Stimulated activated naive CD4-positive, alpha-beta T cell (primary cell): Measurements from ENCODE around the gene GIMAP1.

Experiments used
- DNase-seq, 6 experiments: peaks; one replicate each; lab custom pipeline; 2025; lab: John Stamatoyannopoulos, UW

The GIMAP1 gene

GRCh38 chr7:150748376-150748775, 32.0 kb downstream of the GIMAP1 start:
- DNase-seq, result no peak

DNA sequence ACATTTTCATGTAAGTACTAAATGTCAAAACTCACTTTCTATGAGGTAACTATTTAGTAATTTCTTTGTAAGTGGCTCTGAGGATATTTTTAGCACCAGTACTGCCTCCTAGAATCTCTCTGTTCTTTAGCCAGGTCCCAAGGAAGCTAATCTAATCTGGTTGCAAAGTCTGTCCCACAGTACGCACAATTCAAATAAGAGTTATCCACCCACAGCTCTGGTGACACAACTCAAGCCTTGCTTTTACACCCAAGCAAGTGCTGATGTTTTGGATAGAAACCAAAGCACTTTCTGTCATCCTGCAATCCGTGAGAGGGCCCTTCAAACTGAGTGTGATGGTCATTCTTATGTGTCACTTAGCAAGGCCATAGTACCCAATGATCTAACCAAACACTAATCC, 35.3 kb downstream of the GIMAP1 start:
- no peak for DNase-seq

DNA sequence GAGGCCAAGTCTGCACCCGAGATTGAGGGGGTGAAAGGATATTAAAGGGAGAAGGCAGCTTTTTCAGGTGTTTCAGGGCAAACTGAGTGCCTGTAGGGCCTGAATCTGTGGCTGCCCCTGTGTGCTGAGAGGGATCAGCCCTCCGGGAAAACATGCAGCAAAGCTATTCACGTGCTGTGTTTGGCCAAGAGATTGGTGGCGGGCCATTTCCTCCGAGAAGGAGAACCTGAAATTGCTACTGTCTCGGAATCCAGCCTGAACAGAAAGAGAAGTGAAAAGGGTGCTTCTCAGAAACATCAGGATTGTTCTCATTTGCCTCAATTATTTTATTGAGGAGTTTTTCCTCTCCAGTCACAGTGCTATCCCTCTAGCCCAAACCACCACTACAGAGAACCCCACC, 36.8 kb downstream of the GIMAP1 start:
- peak in 1 of 6 experiments; percentile 6 for DNase-seq

DNA sequence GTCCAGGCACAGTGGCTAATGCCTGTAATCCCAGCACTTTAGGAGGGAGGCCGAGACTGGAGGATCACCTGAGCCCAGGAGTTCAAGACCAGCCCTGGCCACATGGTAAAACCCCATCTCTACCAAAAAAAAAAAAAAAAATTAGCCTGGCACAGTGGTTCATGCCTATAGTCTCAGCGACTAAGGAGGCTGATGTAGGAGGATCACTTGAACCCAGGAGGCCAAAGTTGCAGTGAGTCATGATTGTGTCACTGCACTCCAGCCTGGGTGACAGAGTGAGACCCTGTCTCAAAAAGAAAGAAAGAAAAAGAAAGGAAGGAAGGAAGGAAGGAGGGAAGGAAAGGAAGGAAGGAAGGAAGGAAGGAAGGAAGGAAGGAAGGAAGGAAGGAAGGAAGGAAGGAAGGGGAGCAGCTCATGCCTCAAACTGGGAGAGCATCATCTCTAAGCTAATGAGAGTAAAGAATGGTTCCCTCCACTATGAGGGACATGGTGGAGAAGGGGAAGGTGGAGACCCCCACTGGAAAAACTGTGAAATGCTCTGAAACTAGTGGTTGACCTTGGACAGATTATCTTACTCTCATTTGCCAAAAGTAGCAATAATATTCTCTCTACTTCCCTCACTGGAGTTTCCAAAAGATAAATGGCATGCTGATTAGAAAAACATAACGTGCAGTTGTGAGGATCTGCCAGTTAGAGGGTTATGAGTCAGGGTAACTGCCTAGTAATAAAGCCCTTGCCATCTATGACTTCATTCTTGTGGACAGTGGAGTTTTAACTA, 37.6 kb downstream of the GIMAP1 start:
- DNase-seq, result no peak

DNA sequence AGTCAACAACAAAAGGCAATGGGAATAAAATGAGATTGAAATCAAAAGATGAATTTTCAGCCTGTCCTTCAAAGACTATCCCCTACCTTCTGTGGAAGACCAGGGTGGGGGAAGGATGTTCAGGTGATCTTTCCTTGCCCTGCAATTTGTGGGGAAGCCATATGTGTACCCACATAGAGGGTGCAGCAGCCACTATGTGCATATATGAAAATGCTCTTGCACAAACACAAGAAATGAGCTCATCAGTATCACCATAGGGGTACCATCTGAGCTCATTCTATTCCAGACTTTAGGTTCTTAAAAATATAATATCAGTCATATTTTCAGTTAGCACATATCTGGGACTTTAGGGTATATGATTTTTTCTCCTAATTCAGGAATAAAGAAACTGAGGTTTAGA, 38.5 kb downstream of the GIMAP1 start:
- DNase-seq, result peak in 1 of 6 experiments; percentile 55

GRCh38 chr7:150755473-150756099, 39.2 kb downstream of the GIMAP1 start:
- DNase-seq, result peak; percentile 46 to 82 (median 72)

DNA sequence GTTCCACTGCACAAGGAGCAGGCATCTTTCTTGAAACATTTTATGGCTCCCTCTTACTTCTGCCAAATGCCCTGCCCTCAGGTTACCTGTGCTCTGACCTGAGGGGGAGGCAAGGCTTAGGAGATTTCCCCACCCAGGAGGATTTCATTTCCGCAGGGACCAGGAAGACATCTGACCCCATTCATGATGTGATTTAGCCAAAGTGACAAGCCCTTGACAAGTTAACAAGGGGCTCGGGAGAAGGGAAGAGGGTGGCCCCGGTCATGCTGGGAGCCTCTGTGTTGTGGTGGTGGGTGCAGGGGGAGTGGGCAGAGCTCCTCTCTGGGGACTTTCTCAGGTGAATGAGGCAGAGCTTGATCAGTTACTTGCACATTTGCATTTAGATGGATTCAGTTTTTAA, 39.8 kb downstream of the GIMAP1 start:
- peak in 2 of 6 experiments; percentile 50 for DNase-seq

- DNase-seq, result peak in 3 of 6 experiments; percentile 62 to 75 (median 70)
Measured at GRCh38 chr7:150756858-150757257, 40.4 kb downstream of the GIMAP1 start.

GRCh38 chr7:150759479-150759878, 43.1 kb downstream of the GIMAP1 start:
- no peak for DNase-seq

GRCh38 chr7:150766334-150766709, 49.9 kb downstream of the GIMAP1 start:
- DNase-seq, result no peak

DNA sequence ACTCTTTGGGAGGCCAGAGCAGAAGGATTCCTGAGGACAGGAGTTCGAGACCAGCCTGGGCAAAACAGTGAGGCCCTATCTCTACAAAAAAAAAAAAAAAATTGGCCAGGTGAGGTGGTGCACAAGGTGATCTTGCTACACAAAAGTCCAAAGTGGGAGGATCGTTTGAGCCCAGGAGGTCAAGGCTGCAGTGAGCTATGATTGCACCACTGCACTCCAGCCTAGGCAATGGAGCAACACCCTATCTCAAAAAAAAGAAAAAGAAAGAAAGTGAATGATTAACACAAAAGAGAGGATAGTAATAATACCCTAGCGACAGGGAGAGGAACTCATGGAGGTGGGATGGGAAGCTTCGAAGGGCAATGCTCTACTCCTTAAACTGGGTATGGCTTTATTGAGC, 53.4 kb downstream of the GIMAP1 start:
- DNase-seq, result no peak
